GM23338 (cell line): ENCODE data around the gene MLXIPL. TPM values are rescaled to one million over a fixed set of nuclear protein-coding genes. Genes with fewer than 3 reads are reported as not detected.

Experiments used
- ATAC-seq: fragments of 200-7000 bp; cut with Tn5 transposase; 3 replicates; pipeline ENCODE4 v1.9.1; 2020
- DNase-seq: peaks from one replicate; pipeline ENCODE4 v3.0.0-alpha.2; 2015; ENCODE audit warnings: low spot score
- H2AFZ ChIP-seq: fragments of 200-600 bp; sonication (generic); 2 replicates; pipeline ENCODE4 v1.8.0; 2016; ENCODE audit warnings: antibody characterized with exemption, mild to moderate bottlenecking, moderate library complexity
- H3F3A ChIP-seq: fragments of 200-600 bp; sonication (generic); replicated peaks from 2 replicates; pipeline ENCODE4 v1.8.0; 2017; ENCODE audit warnings: antibody characterized with exemption, mixed run types, low read depth
- H3K27ac ChIP-seq: fragments of 200-600 bp; sonication (generic); 2 replicates; pipeline ENCODE4 v1.6.1; 2016; ENCODE audit warnings: low read depth
- H3K27me3 ChIP-seq: fragments of 200-600 bp; sonication (generic); 2 replicates; pipeline ENCODE4 v1.8.0; 2016; ENCODE audit warnings: mild to moderate bottlenecking, mixed run types, moderate library complexity; ENCODE audit not compliant: insufficient read depth
- H3K36me3 ChIP-seq: fragments of 200-600 bp; sonication (generic); 2 replicates; pipeline ENCODE4 v1.8.0; 2016; ENCODE audit warnings: mild to moderate bottlenecking; ENCODE audit not compliant: insufficient read depth
- H3K4me1 ChIP-seq: fragments of 200-600 bp; sonication (generic); 2 replicates; pipeline ENCODE4 v1.8.0; 2016; ENCODE audit warnings: mild to moderate bottlenecking, moderate library complexity; ENCODE audit not compliant: insufficient read depth
- H3K4me2 ChIP-seq: fragments of 200-600 bp; sonication (generic); 2 replicates; pipeline ENCODE4 v1.7.1; 2017; ENCODE audit warnings: mixed run types
- H3K4me3 ChIP-seq: fragments of 200-600 bp; sonication (generic); 2 replicates; pipeline ENCODE4 v1.6.1; 2016; ENCODE audit warnings: mixed run types
- H3K79me2 ChIP-seq: fragments of 200-600 bp; sonication (generic); replicated peaks from 2 replicates; pipeline ENCODE4 v1.8.0; 2017; ENCODE audit warnings: mild to moderate bottlenecking; ENCODE audit not compliant: insufficient read depth
- H3K9me2 ChIP-seq: fragments of 200-600 bp; sonication (generic); 2 replicates; pipeline ENCODE4 v1.8.0; 2017; ENCODE audit not compliant: insufficient read depth
- H4K20me1 ChIP-seq: fragments of 200-600 bp; sonication (generic); replicated peaks from 2 replicates; pipeline ENCODE4 v1.8.0; 2017; ENCODE audit warnings: mild to moderate bottlenecking; ENCODE audit not compliant: insufficient read depth
- H3K27ac Mint-ChIP-seq: 2 replicates; pipeline ENCODE4 v1.8.0; 2020; ENCODE audit warnings: inconsistent platforms, mild to moderate bottlenecking, moderate library complexity, mixed read lengths
- H3K27me3 Mint-ChIP-seq: 3 replicates; pipeline ENCODE4 v1.8.0; 2022; ENCODE audit warnings: low read depth, mild to moderate bottlenecking, moderate library complexity, mixed read lengths, inconsistent platforms; ENCODE audit not compliant: insufficient read depth, poor library complexity
- H3K36me3 Mint-ChIP-seq: 3 replicates; pipeline ENCODE4 v1.8.0; 2021; ENCODE audit warnings: low read depth, mild to moderate bottlenecking, inconsistent platforms, moderate library complexity, mixed read lengths
- H3K4me1 Mint-ChIP-seq: 3 replicates; pipeline ENCODE4 v1.8.0; 2020; ENCODE audit warnings: mild to moderate bottlenecking, inconsistent platforms, mixed read lengths
- H3K4me3 Mint-ChIP-seq: 3 replicates; pipeline ENCODE4 v1.8.0; 2021; ENCODE audit warnings: moderate library complexity, mild to moderate bottlenecking, inconsistent platforms, mixed read lengths
- H3K9me3 Mint-ChIP-seq: 3 replicates; pipeline ENCODE4 v1.8.0; 2020; ENCODE audit warnings: moderate library complexity, mild to moderate bottlenecking, inconsistent platforms, mixed read lengths
- CREB1 ChIP-seq: fragments of 250-450 bp; sonication (Bioruptor Pico); IDR thresholded peaks from 2 replicates; pipeline ENCODE4 v1.5.0; 2020; ENCODE audit warnings: low read depth, mild to moderate bottlenecking, moderate library complexity
- EZH2 ChIP-seq: fragments of 200-600 bp; sonication (generic); IDR thresholded peaks from one replicate; pipeline ENCODE4 v1.8.0; 2017; ENCODE audit warnings: antibody characterized with exemption, mild to moderate bottlenecking, low read depth; ENCODE audit not compliant: unreplicated experiment
- EZH2phosphoT487 ChIP-seq: fragments of 200-600 bp; sonication (generic); IDR thresholded peaks from one replicate; pipeline ENCODE4 v1.8.1; 2018; ENCODE audit warnings: antibody characterized with exemption; ENCODE audit not compliant: unreplicated experiment
- JUNB ChIP-seq: IDR thresholded peaks from one replicate; pipeline ENCODE4 v1.6.1; 2016; ENCODE audit warnings: antibody characterized with exemption; ENCODE audit not compliant: unreplicated experiment
- NANOG ChIP-seq: IDR thresholded peaks from 2 replicates; pipeline ENCODE4 v1.6.1; 2016; ENCODE audit warnings: antibody characterized with exemption, borderline replicate concordance
- POLR2AphosphoS5 ChIP-seq: IDR thresholded peaks from 2 replicates; pipeline ENCODE4 v1.6.1; 2016; ENCODE audit warnings: antibody characterized with exemption, low read depth
- STAT1 ChIP-seq: IDR thresholded peaks from one replicate; pipeline ENCODE4 v1.6.1; 2016; ENCODE audit warnings: antibody characterized with exemption; ENCODE audit not compliant: unreplicated experiment
- ZNF114 ChIP-seq: fragments of 250-450 bp; sonication (Bioruptor Pico); IDR thresholded peaks from 2 replicates; pipeline ENCODE4 v1.5.0; 2020; ENCODE audit warnings: mild to moderate bottlenecking, moderate library complexity
- ZNF331 ChIP-seq: fragments of 250-450 bp; sonication (Bioruptor Pico); IDR thresholded peaks from 2 replicates; pipeline ENCODE4 v1.5.0; 2020; ENCODE audit warnings: low read depth, mild to moderate bottlenecking, moderate library complexity
- polyA plus RNA-seq: library from polyadenylated mRNA; unstranded; fragments of >200 nt; fragmentation: Nextera tagmentation; extraction: Ambion mirVana; gene quantifications from 2 replicates; pipeline ENCODE4 v1.2.1, GENCODE V29; 2016
- total RNA-seq: library from RNA; depleted of rRNA; stranded (reverse); fragments of >200 nt; shearing (Covaris generic); gene quantifications from 2 replicates; pipeline ENCODE4 v1.2.3, GENCODE V29; 2014
- TF ChIP-seq, protein P1 (sequence below): IDR thresholded peaks from 2 replicates; pipeline ENCODE4 v1.6.1; 2016; ENCODE audit warnings: antibody characterized with exemption
- TF ChIP-seq, protein P2 (sequence below): fragments of 250-450 bp; sonication (Bioruptor Pico); IDR thresholded peaks from 2 replicates; pipeline ENCODE4 v1.5.0; 2020; ENCODE audit warnings: mild to moderate bottlenecking, moderate library complexity
- TF ChIP-seq, protein P3 (sequence below), 2 experiments: fragments of 200-600 bp in 1 of 2; sonication (generic) in 1 of 2; conservative IDR thresholded peaks; 2 replicates each; pipeline versions ENCODE4 v1.5.1 to v1.6.1; 2016 to 2017; ENCODE audit warnings: antibody characterized with exemption in 2 of 2, low read depth in 2 of 2, mild to moderate bottlenecking in 2 of 2, moderate library complexity in 1 of 2
- TF ChIP-seq, protein P4 (sequence below): IDR thresholded peaks from one replicate; pipeline ENCODE4 v1.6.1; 2018; ENCODE audit warnings: antibody characterized with exemption; ENCODE audit not compliant: unreplicated experiment

Gene MLXIPL
- total and polyA plus RNA-seq, 2 experiments from 2014 or later = 13.7 to 25.7 TPM

DNA sequence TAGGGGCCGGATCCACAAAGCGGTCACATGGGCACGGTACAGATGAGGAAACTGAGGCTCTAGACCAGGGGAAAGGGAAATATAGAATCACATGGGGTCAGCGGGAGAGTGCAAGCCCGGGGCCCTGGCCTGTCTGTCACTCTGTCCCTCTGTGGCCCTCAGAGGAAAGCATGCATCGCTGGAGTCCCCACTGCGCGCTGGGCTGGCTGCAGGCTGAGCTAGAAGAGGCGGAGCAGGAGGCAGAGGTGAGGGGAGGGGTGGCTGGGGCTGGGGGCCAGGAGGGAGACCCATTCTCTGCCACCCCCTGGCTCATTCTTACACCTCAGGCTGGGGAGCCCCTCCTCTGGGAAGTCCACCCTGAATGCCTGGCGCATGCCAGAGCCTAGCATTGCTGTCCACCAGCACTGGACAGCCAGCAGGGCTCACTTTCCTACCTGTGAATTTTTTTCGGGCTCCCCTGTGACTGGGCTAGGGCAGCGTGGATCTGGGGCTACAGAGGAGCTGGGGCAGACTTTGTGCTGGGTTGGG is 45.6 kb upstream of the MLXIPL start:
- H3K79me2 ChIP-seq = no peaks in the 10 kb centered on the region
- 0 out of 2 replicates have a peak, but pooled peaks cover 5% of the 10 kb centered on the region for H3F3A ChIP-seq
- no peaks in the 10 kb centered on the region for H3K9me2 ChIP-seq
- DNase-seq (no peak), ATAC-seq (no peak)
- H3K4me1 ChIP-seq = peaks cover 19% of the 10 kb centered on the region; the same call in 1 of the 2 replicates
- Mint-ChIP-seq H3K9me3 (no peaks in the 10 kb centered on the region), H3K36me3 (peaks cover 3% of the 10 kb centered on the region; the same call in 1 of the 3 replicates), H3K27ac (no peak overlapping the region), H3K4me3 (no peak overlapping the region), H3K4me1 (peaks cover 17% of the 10 kb centered on the region; the same call in 2 of the 3 replicates), H3K27me3 (peaks cover 21% of the 10 kb centered on the region)
- H4K20me1 ChIP-seq = no peaks in the 10 kb centered on the region; the same call in 1 of the 2 replicates
- peaks cover 11% of the 10 kb centered on the region for H3K27me3 ChIP-seq
- no peak overlapping the region for H2AFZ ChIP-seq
- H3K4me3 ChIP-seq = no peak overlapping the region
- TF ChIP-seq, protein P1, sequence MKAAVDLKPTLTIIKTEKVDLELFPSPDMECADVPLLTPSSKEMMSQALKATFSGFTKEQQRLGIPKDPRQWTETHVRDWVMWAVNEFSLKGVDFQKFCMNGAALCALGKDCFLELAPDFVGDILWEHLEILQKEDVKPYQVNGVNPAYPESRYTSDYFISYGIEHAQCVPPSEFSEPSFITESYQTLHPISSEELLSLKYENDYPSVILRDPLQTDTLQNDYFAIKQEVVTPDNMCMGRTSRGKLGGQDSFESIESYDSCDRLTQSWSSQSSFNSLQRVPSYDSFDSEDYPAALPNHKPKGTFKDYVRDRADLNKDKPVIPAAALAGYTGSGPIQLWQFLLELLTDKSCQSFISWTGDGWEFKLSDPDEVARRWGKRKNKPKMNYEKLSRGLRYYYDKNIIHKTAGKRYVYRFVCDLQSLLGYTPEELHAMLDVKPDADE = no peak
- TF ChIP-seq, protein P2, sequence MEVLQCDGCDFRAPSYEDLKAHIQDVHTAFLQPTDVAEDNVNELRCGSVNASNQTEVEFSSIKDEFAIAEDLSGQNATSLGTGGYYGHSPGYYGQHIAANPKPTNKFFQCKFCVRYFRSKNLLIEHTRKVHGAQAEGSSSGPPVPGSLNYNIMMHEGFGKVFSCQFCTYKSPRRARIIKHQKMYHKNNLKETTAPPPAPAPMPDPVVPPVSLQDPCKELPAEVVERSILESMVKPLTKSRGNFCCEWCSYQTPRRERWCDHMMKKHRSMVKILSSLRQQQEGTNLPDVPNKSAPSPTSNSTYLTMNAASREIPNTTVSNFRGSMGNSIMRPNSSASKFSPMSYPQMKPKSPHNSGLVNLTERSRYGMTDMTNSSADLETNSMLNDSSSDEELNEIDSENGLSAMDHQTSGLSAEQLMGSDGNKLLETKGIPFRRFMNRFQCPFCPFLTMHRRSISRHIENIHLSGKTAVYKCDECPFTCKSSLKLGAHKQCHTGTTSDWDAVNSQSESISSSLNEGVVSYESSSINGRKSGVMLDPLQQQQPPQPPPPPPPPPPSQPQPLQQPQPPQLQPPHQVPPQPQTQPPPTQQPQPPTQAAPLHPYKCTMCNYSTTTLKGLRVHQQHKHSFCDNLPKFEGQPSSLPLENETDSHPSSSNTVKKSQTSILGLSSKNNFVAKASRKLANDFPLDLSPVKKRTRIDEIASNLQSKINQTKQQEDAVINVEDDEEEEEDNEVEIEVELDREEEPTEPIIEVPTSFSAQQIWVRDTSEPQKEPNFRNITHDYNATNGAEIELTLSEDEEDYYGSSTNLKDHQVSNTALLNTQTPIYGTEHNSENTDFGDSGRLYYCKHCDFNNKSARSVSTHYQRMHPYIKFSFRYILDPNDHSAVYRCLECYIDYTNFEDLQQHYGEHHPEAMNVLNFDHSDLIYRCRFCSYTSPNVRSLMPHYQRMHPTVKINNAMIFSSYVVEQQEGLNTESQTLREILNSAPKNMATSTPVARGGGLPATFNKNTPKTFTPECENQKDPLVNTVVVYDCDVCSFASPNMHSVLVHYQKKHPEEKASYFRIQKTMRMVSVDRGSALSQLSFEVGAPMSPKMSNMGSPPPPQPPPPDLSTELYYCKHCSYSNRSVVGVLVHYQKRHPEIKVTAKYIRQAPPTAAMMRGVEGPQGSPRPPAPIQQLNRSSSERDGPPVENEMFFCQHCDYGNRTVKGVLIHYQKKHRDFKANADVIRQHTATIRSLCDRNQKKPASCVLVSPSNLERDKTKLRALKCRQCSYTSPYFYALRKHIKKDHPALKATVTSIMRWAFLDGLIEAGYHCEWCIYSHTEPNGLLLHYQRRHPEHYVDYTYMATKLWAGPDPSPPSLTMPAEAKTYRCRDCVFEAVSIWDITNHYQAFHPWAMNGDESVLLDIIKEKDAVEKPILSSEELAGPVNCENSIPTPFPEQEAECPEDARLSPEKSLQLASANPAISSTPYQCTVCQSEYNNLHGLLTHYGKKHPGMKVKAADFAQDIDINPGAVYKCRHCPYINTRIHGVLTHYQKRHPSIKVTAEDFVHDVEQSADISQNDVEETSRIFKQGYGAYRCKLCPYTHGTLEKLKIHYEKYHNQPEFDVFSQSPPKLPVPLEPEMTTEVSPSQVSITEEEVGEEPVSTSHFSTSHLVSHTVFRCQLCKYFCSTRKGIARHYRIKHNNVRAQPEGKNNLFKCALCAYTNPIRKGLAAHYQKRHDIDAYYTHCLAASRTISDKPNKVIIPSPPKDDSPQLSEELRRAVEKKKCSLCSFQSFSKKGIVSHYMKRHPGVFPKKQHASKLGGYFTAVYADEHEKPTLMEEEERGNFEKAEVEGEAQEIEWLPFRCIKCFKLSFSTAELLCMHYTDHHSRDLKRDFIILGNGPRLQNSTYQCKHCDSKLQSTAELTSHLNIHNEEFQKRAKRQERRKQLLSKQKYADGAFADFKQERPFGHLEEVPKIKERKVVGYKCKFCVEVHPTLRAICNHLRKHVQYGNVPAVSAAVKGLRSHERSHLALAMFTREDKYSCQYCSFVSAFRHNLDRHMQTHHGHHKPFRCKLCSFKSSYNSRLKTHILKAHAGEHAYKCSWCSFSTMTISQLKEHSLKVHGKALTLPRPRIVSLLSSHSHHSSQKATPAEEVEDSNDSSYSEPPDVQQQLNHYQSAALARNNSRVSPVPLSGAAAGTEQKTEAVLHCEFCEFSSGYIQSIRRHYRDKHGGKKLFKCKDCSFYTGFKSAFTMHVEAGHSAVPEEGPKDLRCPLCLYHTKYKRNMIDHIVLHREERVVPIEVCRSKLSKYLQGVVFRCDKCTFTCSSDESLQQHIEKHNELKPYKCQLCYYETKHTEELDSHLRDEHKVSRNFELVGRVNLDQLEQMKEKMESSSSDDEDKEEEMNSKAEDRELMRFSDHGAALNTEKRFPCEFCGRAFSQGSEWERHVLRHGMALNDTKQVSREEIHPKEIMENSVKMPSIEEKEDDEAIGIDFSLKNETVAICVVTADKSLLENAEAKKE = no peak
- TF ChIP-seq STAT1 (no peak), CREB1 (CRISPR knock-in tag) (no peak), EZH2 (no peak), NANOG (no peak), JUNB (no peak), EZH2phosphoT487 (no peak), ZNF331 (CRISPR knock-in tag) (no peak), ZNF114 (no peak), POLR2AphosphoS5 (no peak)
- TF ChIP-seq, protein P3, sequence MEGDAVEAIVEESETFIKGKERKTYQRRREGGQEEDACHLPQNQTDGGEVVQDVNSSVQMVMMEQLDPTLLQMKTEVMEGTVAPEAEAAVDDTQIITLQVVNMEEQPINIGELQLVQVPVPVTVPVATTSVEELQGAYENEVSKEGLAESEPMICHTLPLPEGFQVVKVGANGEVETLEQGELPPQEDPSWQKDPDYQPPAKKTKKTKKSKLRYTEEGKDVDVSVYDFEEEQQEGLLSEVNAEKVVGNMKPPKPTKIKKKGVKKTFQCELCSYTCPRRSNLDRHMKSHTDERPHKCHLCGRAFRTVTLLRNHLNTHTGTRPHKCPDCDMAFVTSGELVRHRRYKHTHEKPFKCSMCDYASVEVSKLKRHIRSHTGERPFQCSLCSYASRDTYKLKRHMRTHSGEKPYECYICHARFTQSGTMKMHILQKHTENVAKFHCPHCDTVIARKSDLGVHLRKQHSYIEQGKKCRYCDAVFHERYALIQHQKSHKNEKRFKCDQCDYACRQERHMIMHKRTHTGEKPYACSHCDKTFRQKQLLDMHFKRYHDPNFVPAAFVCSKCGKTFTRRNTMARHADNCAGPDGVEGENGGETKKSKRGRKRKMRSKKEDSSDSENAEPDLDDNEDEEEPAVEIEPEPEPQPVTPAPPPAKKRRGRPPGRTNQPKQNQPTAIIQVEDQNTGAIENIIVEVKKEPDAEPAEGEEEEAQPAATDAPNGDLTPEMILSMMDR (conservative IDR thresholded peaks at IDR 0.05; ENCODE audit: low read depth in 2 of 2) = no peak
- TF ChIP-seq, protein P4, sequence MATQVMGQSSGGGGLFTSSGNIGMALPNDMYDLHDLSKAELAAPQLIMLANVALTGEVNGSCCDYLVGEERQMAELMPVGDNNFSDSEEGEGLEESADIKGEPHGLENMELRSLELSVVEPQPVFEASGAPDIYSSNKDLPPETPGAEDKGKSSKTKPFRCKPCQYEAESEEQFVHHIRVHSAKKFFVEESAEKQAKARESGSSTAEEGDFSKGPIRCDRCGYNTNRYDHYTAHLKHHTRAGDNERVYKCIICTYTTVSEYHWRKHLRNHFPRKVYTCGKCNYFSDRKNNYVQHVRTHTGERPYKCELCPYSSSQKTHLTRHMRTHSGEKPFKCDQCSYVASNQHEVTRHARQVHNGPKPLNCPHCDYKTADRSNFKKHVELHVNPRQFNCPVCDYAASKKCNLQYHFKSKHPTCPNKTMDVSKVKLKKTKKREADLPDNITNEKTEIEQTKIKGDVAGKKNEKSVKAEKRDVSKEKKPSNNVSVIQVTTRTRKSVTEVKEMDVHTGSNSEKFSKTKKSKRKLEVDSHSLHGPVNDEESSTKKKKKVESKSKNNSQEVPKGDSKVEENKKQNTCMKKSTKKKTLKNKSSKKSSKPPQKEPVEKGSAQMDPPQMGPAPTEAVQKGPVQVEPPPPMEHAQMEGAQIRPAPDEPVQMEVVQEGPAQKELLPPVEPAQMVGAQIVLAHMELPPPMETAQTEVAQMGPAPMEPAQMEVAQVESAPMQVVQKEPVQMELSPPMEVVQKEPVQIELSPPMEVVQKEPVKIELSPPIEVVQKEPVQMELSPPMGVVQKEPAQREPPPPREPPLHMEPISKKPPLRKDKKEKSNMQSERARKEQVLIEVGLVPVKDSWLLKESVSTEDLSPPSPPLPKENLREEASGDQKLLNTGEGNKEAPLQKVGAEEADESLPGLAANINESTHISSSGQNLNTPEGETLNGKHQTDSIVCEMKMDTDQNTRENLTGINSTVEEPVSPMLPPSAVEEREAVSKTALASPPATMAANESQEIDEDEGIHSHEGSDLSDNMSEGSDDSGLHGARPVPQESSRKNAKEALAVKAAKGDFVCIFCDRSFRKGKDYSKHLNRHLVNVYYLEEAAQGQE = no peak
- H3K4me2 ChIP-seq = no peak overlapping the region
- no peak overlapping the region for H3K27ac ChIP-seq
- no peaks in the 10 kb centered on the region for H3K36me3 ChIP-seq
